T-helper 17 cell (primary cell): ENCODE measurements around the gene ADD1. TPM values are rescaled to one million over a fixed set of nuclear protein-coding genes. Genes with fewer than 3 reads are reported as not detected.
"Not testable (repeated sequence)": the region's sequence is repeated elsewhere in the genome, so short reads cannot be mapped to it uniquely, and the experiment has no call there.

Experiments used
- ATAC-seq: fragments of 150-1000 bp; cut with Tn5 transposase; 2 replicates; pipeline ENCODE4 v1.10.0; 2021; ENCODE audit warnings: mild to moderate bottlenecking, moderate library complexity
- DNase-seq, 3 donors: peaks; one replicate each; pipeline versions ENCODE4 v3.0.0 to v3.0.0-alpha.2; 2020 to 2021
- H3K9me3 ChIP-seq: one replicate; pipeline ENCODE4 v1.7.0; 2013; ENCODE audit warnings: low read length, mild to moderate bottlenecking; ENCODE audit not compliant: control insufficient read depth, poor library complexity, severe bottlenecking
- H3K27ac Mint-ChIP-seq: one replicate; pipeline ENCODE4 v1.8.0; 2022; ENCODE audit warnings: mild to moderate bottlenecking, moderate library complexity, mixed read lengths
- H3K27me3 Mint-ChIP-seq: one replicate; pipeline ENCODE4 v1.8.0; 2022; ENCODE audit warnings: mixed read lengths
- H3K36me3 Mint-ChIP-seq: one replicate; pipeline ENCODE4 v1.8.0; 2022; ENCODE audit warnings: low read depth, mixed read lengths
- H3K4me1 Mint-ChIP-seq: one replicate; pipeline ENCODE4 v1.8.0; 2022; ENCODE audit warnings: mild to moderate bottlenecking, mixed read lengths
- H3K4me3 Mint-ChIP-seq: one replicate; pipeline ENCODE4 v1.8.0; 2022; ENCODE audit warnings: mild to moderate bottlenecking, moderate library complexity, mixed read lengths
- total RNA-seq, 4 donors: library from RNA in 2 of 4; stranded (reverse) in 2 of 4; gene quantifications; one replicate each; pipeline ENCODE4 v1.2.3 and lab custom pipeline; 2022 to 2026

ADD1 gene
- total RNA-seq, 2 donors from 2014 or later = 211 to 228 TPM

DNA sequence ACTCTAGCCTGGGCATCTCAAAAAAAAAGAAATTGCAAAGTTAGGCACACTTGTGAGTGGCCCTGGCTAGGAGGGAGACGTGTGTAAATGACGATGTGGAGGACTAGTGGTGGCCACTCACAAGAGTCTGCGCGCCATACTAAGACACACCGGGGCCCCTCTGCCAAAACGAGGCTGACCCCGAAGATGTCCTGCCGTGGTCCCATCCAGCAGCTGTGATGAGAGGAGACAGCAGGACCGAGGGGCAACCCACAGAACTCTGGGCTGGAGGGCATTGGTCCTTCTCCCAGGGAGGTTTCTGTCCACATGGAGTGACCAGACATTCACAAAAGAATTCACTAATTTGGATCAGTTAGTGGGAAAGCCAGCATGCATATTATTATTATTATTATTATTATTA lies 72.1 kb downstream of the ADD1 start:
- Mint-ChIP-seq H3K27ac (no peak overlapping the region), H3K4me3 (no peak overlapping the region), H3K27me3 (no peaks in the 10 kb centered on the region), H3K36me3 (peaks cover 17% of the 10 kb centered on the region), H3K4me1 (peaks cover 31% of the 10 kb centered on the region)
- ATAC-seq = no peak
- DNase-seq = no peak
- H3K9me3 ChIP-seq = no peaks in the 10 kb centered on the region

DNA sequence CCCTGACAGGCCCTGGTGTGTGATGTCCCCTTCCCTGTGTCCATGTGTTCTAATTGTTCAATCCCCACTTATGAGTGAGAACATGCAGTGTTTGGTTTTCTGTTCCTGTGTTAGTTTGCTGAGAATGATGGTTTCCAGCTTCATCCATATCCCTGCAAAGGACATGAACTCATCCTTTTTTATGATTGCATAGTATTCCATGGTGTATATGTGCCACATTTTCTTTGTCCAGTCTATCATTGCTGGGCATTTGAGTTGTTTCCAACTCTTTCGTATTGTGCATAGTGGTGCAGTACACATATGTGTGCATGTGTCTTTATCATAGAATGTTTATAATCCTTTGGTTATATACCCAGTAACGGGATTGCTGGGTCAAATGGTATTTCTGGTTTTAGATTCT lies 73.1 kb downstream of the ADD1 start:
- not testable (repeated sequence) for H3K27me3 Mint-ChIP-seq, ATAC-seq, H3K9me3 ChIP-seq, H3K4me3 Mint-ChIP-seq, DNase-seq
- Mint-ChIP-seq H3K36me3 (peaks cover 18% of the 10 kb centered on the region), H3K4me1 (peaks cover 38% of the 10 kb centered on the region), H3K27ac (peak overlapping the region; percentile 24)

DNA sequence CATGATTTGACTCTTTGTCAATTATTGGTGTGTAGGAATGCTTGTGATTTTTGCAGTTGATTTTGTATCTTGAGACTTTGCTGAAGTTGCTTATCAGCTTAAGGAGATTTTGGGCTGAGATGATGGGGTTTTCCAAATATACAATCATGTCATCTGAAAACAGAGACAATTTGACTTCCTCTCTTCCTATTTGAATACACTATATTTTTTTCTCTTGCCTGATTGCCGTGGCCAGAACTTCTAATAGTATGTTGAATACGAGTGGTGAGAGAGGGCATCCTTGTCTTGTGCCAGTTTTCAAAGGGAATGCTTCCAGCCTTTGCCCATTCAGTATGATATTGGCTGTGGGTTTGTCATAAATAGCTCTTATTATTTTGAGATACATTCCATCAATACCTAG lies 74.7 kb downstream of the ADD1 start:
- H3K9me3 ChIP-seq, ATAC-seq, DNase-seq, H3K4me3 Mint-ChIP-seq, H3K27me3 Mint-ChIP-seq: not testable (repeated sequence)
- H3K27ac Mint-ChIP-seq = peak overlapping the region; percentile 72
- H3K4me1 Mint-ChIP-seq = peaks cover 51% of the 10 kb centered on the region
- H3K36me3 Mint-ChIP-seq = peaks cover 21% of the 10 kb centered on the region

GRCh38 chr4:2918714-2919113 lies 75.1 kb downstream of the ADD1 start:
- H3K4me1 Mint-ChIP-seq = peaks cover 55% of the 10 kb centered on the region
- DNase-seq, ATAC-seq: not testable (repeated sequence)

GRCh38 chr4:2922453-2923101 lies 78.9 kb downstream of the ADD1 start:
- H3K4me3 Mint-ChIP-seq = peak overlapping the region; percentile 72
- peaks cover 11% of the 10 kb centered on the region for H3K36me3 Mint-ChIP-seq

More at GRCh38 chr4:2918714-2919113, 75.1 kb downstream of the ADD1 start:
- Mint-ChIP-seq H3K36me3 (peaks cover 21% of the 10 kb centered on the region), H3K27ac (peak overlapping the region; percentile 72)
- not testable (repeated sequence) for H3K4me3 Mint-ChIP-seq, H3K27me3 Mint-ChIP-seq, H3K9me3 ChIP-seq

GRCh38 chr4:2923141-2923551 lies 79.5 kb downstream of the ADD1 start:
- DNase-seq = no peak
- Mint-ChIP-seq H3K4me1 (peaks cover 37% of the 10 kb centered on the region), H3K27me3 (no peaks in the 10 kb centered on the region), H3K4me3 (peak overlapping the region; percentile 72), H3K36me3 (peaks cover 11% of the 10 kb centered on the region), H3K27ac (peak overlapping the region; percentile 92)
- no peaks in the 10 kb centered on the region for H3K9me3 ChIP-seq
- ATAC-seq = peak; percentile 36

More at GRCh38 chr4:2922453-2923101, 78.9 kb downstream of the ADD1 start:
- H3K27me3 Mint-ChIP-seq, ATAC-seq, H3K9me3 ChIP-seq, DNase-seq: not testable (repeated sequence)
- Mint-ChIP-seq H3K27ac (peak overlapping the region; percentile 92), H3K4me1 (peaks cover 42% of the 10 kb centered on the region)

GRCh38 chr4:2923668-2924173 lies 80.1 kb downstream of the ADD1 start:
- DNase-seq = no peak
- no peaks in the 10 kb centered on the region for H3K27me3 Mint-ChIP-seq
- peaks cover 8% of the 10 kb centered on the region for H3K36me3 Mint-ChIP-seq
- H3K27ac Mint-ChIP-seq = peak overlapping the region; percentile 92
- no peaks in the 10 kb centered on the region for H3K9me3 ChIP-seq
- no peak for ATAC-seq
- peak overlapping the region; percentile 72 for H3K4me3 Mint-ChIP-seq
- H3K4me1 Mint-ChIP-seq = peaks cover 32% of the 10 kb centered on the region

DNA sequence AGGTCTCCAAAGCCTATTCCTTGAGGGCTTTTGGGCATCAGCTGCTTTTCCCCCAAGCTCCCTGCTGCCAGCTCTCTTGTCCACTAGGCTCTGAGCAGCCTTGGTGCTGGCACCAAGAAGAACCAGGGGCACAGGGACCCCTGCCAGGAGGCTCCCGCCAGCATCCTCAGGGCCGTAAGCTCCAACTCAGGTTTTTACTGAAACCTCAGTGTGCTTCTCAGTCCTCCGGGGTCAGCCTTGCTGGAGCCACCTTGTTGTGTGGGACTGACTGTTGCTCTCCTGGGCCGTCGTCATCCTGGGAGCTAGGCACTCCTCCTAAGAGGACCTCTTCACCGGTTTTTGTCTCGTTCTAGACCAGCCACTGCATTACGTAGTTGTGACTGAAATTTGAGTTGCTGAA lies 80.6 kb downstream of the ADD1 start:
- H3K27me3 Mint-ChIP-seq = no peaks in the 10 kb centered on the region
- no peaks in the 10 kb centered on the region for H3K9me3 ChIP-seq
- peaks cover 32% of the 10 kb centered on the region for H3K4me1 Mint-ChIP-seq
- DNase-seq (no peak), ATAC-seq (no peak)
- no peak overlapping the region for H3K4me3 Mint-ChIP-seq
- H3K36me3 Mint-ChIP-seq = peaks cover 8% of the 10 kb centered on the region
- H3K27ac Mint-ChIP-seq = peak overlapping the region; percentile 67

GRCh38 chr4:2924765-2925301 lies 81.2 kb downstream of the ADD1 start:
- no peaks in the 10 kb centered on the region for H3K9me3 ChIP-seq
- ATAC-seq = no peak
- Mint-ChIP-seq H3K27me3 (no peaks in the 10 kb centered on the region), H3K36me3 (peaks cover 8% of the 10 kb centered on the region), H3K27ac (peak overlapping the region; percentile 67), H3K4me3 (no peak overlapping the region), H3K4me1 (peaks cover 32% of the 10 kb centered on the region)
- no peak for DNase-seq

- Mint-ChIP-seq H3K27me3 (no peaks in the 10 kb centered on the region), H3K4me1 (peaks cover 27% of the 10 kb centered on the region), H3K27ac (peak overlapping the region; percentile 67), H3K4me3 (no peak overlapping the region), H3K36me3 (peaks cover 6% of the 10 kb centered on the region)
- H3K9me3 ChIP-seq = no peaks in the 10 kb centered on the region
- no peak for DNase-seq
- ATAC-seq = no peak
Measured at GRCh38 chr4:2925496-2925895, 81.9 kb downstream of the ADD1 start.

GRCh38 chr4:2925931-2926860 lies 82.6 kb downstream of the ADD1 start:
- ATAC-seq (no peak), DNase-seq (peak in 1 of 3 donors; percentile 6)
- H3K9me3 ChIP-seq = no peaks in the 10 kb centered on the region
- peaks cover 2% of the 10 kb centered on the region for H3K36me3 Mint-ChIP-seq
- no peaks in the 10 kb centered on the region for H3K27me3 Mint-ChIP-seq
- H3K27ac Mint-ChIP-seq = peak overlapping the region; percentile 67
- H3K4me3 Mint-ChIP-seq = no peak overlapping the region
- H3K4me1 Mint-ChIP-seq = peaks cover 22% of the 10 kb centered on the region

GRCh38 chr4:2927016-2927695 lies 83.5 kb downstream of the ADD1 start:
- H3K9me3 ChIP-seq = no peaks in the 10 kb centered on the region
- Mint-ChIP-seq H3K4me1 (peaks cover 18% of the 10 kb centered on the region), H3K27me3 (no peaks in the 10 kb centered on the region), H3K4me3 (no peak overlapping the region), H3K36me3 (no peaks in the 10 kb centered on the region), H3K27ac (no peak overlapping the region)
- DNase-seq (no peak), ATAC-seq (no peak)

DNA sequence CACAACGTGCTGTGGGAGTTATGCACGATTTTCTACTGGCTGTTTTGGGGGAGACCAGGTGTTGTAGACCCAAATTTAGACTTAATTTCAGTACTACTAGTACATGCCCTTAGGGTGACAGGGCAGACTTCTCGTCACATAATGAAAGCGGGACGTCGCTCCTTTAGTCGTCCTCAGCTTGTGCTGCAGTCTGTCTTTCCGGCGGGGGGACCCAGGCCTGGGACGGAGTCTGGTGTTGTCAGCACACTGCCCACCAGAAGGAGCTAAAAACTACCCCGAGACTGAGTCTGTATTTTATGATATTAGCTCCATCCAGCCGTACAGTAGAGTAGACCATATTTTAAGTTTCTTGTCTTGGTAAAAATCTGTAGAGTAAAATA lies 84.0 kb downstream of the ADD1 start:
- Mint-ChIP-seq H3K4me3 (no peak overlapping the region), H3K27ac (no peak overlapping the region), H3K27me3 (no peaks in the 10 kb centered on the region), H3K36me3 (no peaks in the 10 kb centered on the region), H3K4me1 (peaks cover 14% of the 10 kb centered on the region)
- no peak for ATAC-seq
- DNase-seq = no peak
- no peaks in the 10 kb centered on the region for H3K9me3 ChIP-seq
